K562 (cell line): ENCODE data around the gene FA2H. TPM values are rescaled to one million over a fixed set of nuclear protein-coding genes. Genes with fewer than 3 reads are reported as not detected.

Source experiments
- GTF2E2 ChIP-seq: fragments of 200-800 bp; sonication (Bioruptor generic); IDR thresholded peaks from 2 replicates; pipeline ENCODE4 v1.6.1; 2016; ENCODE audit warnings: missing genetic modification characterization, missing compliant biosample characterization
- HDAC3 ChIP-seq: fragments of 450-650 bp; IDR thresholded peaks from 2 replicates; pipeline ENCODE4 v1.6.1; 2018; ENCODE audit warnings: borderline replicate concordance, mild to moderate bottlenecking, moderate library complexity; ENCODE audit not compliant: partially characterized antibody
- HNRNPLL ChIP-seq: fragments of 200-400 bp; formaldehyde crosslinking; IDR thresholded peaks from 2 replicates; pipeline ENCODE4 v1.6.1; 2017; ENCODE audit warnings: low read length, low read depth, mild to moderate bottlenecking; ENCODE audit not compliant: poor library complexity, severe bottlenecking
- KDM5B ChIP-seq: fragments of 200-600 bp; sonication (generic); IDR thresholded peaks from 2 replicates; pipeline ENCODE4 v1.6.1; 2012; ENCODE audit warnings: low read depth, mild to moderate bottlenecking, moderate library complexity, low read length, control low read depth, inconsistent platforms; ENCODE audit not compliant: insufficient replicate concordance
- L3MBTL2 ChIP-seq: fragments of 450-650 bp; IDR thresholded peaks from 2 replicates; pipeline ENCODE4 v1.6.1; 2016; ENCODE audit warnings: mild to moderate bottlenecking, moderate library complexity
- NBN ChIP-seq: fragments of 450-650 bp; IDR thresholded peaks from 2 replicates; pipeline ENCODE4 v1.6.1; 2016; ENCODE audit warnings: low read depth, mild to moderate bottlenecking
- STAG1 ChIP-seq: sonication (generic); formaldehyde crosslinking; IDR thresholded peaks from 2 replicates; pipeline ENCODE4 v1.5.0; 2020; ENCODE audit warnings: missing genetic modification reagents, borderline replicate concordance
- TEAD1 ChIP-seq, 2 experiments: fragments of 450-650 bp in 1 of 2; sonication (generic) in 1 of 2; formaldehyde crosslinking; IDR thresholded peaks; 2 replicates each; pipeline versions ENCODE4 v1.4.0 to v1.8.0; 2020 to 2022; ENCODE audit warnings: mild to moderate bottlenecking in 2 of 2, missing genetic modification reagents in 1 of 2
- ZNF778 ChIP-seq: fragments of 450-650 bp; formaldehyde crosslinking; IDR thresholded peaks from 2 replicates; pipeline ENCODE4 v1.4.0; 2020; ENCODE audit warnings: mild to moderate bottlenecking, moderate library complexity
- ZNF830 ChIP-seq: fragments of 250-450 bp; sonication (Bioruptor Pico); IDR thresholded peaks from 2 replicates; pipeline ENCODE4 v1.5.0; 2021; ENCODE audit warnings: mild to moderate bottlenecking
- polyA plus RNA-seq, 8 experiments: library from polyadenylated mRNA; depleted of rRNA in 4 of 8; stranded (reverse) in 5 of 8; unstranded in 3 of 8; fragments of >200 nt; fragmentation: Nextera tagmentation in 2 of 8; fragmentation: Illumina TruSeq in 1 of 8; extraction: Ambion mirVana in 2 of 8; extraction: Trizol in 1 of 8; gene quantifications; 2 replicates each; pipeline versions ENCODE4 v1.2.1 to v1.2.3, GENCODE V29; 2011 to 2014; ENCODE audit warnings: inconsistent platforms in 1 of 8, missing spikeins in 1 of 8
- total RNA-seq, 7 experiments: library from RNA; depleted of rRNA in 6 of 7; stranded (reverse); fragments of >200 nt in 6 of 7; fragmentation: Illumina TruSeq in 2 of 7; extraction: Trizol in 2 of 7; gene quantifications; 2 replicates each; pipeline versions ENCODE4 v1.2.1 to v1.2.3, GENCODE V29; 2011 to 2021; ENCODE audit warnings: low replicate concordance in 1 of 7
- TF ChIP-seq, protein P1 (sequence below): fragments of 450-650 bp; formaldehyde crosslinking; IDR thresholded peaks from 2 replicates; pipeline ENCODE4 v1.4.0; 2022; ENCODE audit warnings: missing genetic modification characterization
- TF ChIP-seq, protein P2 (sequence below): sonication (generic); formaldehyde crosslinking; IDR thresholded peaks from 2 replicates; pipeline ENCODE4 v1.8.0; 2022; ENCODE audit warnings: mild to moderate bottlenecking, missing genetic modification reagents
- TF ChIP-seq, protein P3 (sequence below), 2 experiments: IDR thresholded peaks; 2 replicates each; pipeline ENCODE4 v1.6.1; 2012; ENCODE audit warnings: improper control_type of control experiment in 2 of 2, low read depth in 2 of 2, low read length in 2 of 2, borderline replicate concordance in 1 of 2
- TF ChIP-seq, protein P4 (sequence below): fragments of 450-650 bp; formaldehyde crosslinking; IDR thresholded peaks from 2 replicates; pipeline ENCODE4 v1.4.0; 2020; ENCODE audit warnings: mild to moderate bottlenecking, moderate library complexity
- TF ChIP-seq, protein P5 (sequence below): sonication (generic); formaldehyde crosslinking; IDR thresholded peaks from 2 replicates; pipeline ENCODE4 v1.8.0; 2022; ENCODE audit warnings: mild to moderate bottlenecking, missing genetic modification reagents, borderline replicate concordance
- TF ChIP-seq, protein P6 (sequence below): sonication (generic); formaldehyde crosslinking; IDR thresholded peaks from 2 replicates; pipeline ENCODE4 v1.8.0; 2022; ENCODE audit warnings: missing genetic modification reagents, mild to moderate bottlenecking, moderate library complexity, borderline replicate concordance

The FA2H gene
- total and polyA plus RNA-seq, 9 of the 15 experiments (the other 6 are each of a cell fraction or from before 2014, with no cell fraction given) = not detected

DNA sequence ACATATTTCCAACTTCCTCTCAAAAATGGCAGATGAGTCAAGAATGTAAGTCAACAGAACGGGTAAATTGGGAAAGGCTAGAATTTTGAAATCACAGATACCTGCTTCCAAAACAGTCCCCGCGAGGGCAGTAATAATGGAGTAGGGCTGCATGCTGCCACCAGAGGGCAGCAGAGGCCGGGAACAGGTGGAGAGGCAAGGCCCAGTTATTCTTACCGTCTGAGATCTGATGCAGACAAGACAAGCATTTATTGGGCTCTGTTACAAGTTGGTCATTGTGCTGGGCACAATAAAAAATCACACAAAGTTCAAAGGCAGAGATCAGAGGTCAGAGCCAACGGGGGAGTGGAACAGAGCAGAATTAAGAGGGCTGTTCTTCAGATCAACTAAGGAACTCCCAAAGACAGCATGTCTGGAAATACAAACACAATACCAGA lies 65.2 kb downstream of the FA2H start (continued):
- TF ChIP-seq ZNF778 (CRISPR knock-in tag) (no peak), STAG1 (CRISPR knock-in tag) (peak; percentile 60; the same call in 1 of the 2 replicates), L3MBTL2 (no peak), NBN (no peak), KDM5B (no peak), TEAD1 (CRISPR knock-in tag; IDR thresholded peaks at IDR 0.05) (no peak), GTF2E2 (tag) (no peak), HDAC3 (no peak), ZNF830 (CRISPR knock-in tag) (no peak), HNRNPLL (no peak)
- TF ChIP-seq, protein P1, sequence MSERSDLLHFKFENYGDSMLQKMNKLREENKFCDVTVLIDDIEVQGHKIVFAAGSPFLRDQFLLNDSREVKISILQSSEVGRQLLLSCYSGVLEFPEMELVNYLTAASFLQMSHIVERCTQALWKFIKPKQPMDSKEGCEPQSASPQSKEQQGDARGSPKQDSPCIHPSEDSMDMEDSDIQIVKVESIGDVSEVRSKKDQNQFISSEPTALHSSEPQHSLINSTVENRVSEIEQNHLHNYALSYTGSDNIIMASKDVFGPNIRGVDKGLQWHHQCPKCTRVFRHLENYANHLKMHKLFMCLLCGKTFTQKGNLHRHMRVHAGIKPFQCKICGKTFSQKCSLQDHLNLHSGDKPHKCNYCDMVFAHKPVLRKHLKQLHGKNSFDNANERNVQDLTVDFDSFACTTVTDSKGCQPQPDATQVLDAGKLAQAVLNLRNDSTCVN (CRISPR knock-in tag) = no peak
- TF ChIP-seq, protein P2, sequence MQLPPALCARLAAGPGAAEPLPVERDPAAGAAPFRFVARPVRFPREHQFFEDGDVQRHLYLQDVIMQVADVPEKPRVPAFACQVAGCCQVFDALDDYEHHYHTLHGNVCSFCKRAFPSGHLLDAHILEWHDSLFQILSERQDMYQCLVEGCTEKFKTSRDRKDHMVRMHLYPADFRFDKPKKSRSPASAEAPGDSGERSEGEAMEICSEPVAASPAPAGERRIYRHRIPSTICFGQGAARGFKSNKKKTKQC = no peak
- TF ChIP-seq, protein P3, sequence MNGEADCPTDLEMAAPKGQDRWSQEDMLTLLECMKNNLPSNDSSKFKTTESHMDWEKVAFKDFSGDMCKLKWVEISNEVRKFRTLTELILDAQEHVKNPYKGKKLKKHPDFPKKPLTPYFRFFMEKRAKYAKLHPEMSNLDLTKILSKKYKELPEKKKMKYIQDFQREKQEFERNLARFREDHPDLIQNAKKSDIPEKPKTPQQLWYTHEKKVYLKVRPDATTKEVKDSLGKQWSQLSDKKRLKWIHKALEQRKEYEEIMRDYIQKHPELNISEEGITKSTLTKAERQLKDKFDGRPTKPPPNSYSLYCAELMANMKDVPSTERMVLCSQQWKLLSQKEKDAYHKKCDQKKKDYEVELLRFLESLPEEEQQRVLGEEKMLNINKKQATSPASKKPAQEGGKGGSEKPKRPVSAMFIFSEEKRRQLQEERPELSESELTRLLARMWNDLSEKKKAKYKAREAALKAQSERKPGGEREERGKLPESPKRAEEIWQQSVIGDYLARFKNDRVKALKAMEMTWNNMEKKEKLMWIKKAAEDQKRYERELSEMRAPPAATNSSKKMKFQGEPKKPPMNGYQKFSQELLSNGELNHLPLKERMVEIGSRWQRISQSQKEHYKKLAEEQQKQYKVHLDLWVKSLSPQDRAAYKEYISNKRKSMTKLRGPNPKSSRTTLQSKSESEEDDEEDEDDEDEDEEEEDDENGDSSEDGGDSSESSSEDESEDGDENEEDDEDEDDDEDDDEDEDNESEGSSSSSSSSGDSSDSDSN (IDR thresholded peaks at IDR 0.05; ENCODE audit: borderline replicate concordance in 1 of 2, low read depth in 2 of 2, low read length in 2 of 2) = no peak
- TF ChIP-seq, protein P4, sequence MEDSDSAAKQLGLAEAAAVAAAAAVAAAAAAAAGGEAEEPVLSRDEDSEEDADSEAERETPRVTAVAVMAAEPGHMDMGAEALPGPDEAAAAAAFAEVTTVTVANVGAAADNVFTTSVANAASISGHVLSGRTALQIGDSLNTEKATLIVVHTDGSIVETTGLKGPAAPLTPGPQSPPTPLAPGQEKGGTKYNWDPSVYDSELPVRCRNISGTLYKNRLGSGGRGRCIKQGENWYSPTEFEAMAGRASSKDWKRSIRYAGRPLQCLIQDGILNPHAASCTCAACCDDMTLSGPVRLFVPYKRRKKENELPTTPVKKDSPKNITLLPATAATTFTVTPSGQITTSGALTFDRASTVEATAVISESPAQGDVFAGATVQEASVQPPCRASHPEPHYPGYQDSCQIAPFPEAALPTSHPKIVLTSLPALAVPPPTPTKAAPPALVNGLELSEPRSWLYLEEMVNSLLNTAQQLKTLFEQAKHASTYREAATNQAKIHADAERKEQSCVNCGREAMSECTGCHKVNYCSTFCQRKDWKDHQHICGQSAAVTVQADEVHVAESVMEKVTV = peak; percentile 81
- TF ChIP-seq, protein P5, sequence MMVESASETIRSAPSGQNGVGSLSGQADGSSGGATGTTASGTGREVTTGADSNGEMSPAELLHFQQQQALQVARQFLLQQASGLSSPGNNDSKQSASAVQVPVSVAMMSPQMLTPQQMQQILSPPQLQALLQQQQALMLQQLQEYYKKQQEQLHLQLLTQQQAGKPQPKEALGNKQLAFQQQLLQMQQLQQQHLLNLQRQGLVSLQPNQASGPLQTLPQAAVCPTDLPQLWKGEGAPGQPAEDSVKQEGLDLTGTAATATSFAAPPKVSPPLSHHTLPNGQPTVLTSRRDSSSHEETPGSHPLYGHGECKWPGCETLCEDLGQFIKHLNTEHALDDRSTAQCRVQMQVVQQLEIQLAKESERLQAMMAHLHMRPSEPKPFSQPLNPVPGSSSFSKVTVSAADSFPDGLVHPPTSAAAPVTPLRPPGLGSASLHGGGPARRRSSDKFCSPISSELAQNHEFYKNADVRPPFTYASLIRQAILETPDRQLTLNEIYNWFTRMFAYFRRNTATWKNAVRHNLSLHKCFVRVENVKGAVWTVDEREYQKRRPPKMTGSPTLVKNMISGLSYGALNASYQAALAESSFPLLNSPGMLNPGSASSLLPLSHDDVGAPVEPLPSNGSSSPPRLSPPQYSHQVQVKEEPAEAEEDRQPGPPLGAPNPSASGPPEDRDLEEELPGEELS = no peak
- TF ChIP-seq, protein P6, sequence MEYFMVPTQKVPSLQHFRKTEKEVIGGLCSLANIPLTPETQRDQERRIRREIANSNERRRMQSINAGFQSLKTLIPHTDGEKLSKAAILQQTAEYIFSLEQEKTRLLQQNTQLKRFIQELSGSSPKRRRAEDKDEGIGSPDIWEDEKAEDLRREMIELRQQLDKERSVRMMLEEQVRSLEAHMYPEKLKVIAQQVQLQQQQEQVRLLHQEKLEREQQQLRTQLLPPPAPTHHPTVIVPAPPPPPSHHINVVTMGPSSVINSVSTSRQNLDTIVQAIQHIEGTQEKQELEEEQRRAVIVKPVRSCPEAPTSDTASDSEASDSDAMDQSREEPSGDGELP (CRISPR knock-in tag) = peak; percentile 51
